CD4-positive, alpha-beta T cell treated with Interleukin-2 at 100 ng/mL for 4 hours (primary cell): ENCODE data around the gene WNT2.
"Not testable (repeated sequence)": the region's sequence is repeated elsewhere in the genome, so short reads cannot be mapped to it uniquely, and the experiment has no call there.

ENCODE experiments used
- DNase-seq: peaks from one replicate; pipeline ENCODE4 v3.0.0-alpha.2; 2020; ENCODE audit warnings: low spot score

WNT2 gene

DNA sequence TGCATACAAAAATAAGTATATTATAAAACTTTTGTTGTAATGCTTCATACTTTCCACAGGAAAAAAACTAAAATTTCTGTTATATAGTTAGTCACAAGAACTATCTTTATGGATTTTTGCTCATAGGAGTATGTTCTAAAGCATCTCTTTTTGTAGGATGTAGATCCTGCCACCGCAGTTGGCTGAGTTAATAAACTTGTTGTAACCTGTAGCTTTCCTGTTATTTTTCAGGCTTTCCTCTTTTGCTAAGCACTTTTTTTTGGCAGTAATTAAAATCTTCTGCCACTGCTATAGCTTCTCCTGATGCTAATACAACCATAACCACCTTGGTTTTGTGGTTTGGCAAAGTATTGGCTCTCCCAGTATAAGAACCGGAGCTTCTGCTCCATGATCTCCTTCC is 60.3 kb downstream of the WNT2 start:
- no peak for DNase-seq

DNA sequence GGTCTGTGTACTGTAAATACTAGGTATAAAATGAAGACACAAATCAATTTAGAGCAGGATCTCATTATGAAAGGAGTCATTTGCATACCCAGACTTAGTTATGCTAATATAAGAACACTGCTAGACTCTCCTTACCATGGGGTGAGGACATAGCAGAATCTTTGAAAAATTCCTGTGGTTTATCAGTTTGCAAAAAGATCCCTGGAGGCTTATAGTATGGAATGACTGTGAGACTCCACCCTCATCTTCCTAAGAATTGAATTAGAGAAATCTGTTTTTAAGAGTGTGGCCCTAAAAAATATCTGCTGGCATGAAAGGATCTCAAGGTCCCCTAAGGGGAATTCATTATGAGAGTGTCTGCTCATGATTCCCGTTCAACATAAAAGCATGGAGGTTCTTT is 63.2 kb downstream of the WNT2 start:
- no peak for DNase-seq

DNA sequence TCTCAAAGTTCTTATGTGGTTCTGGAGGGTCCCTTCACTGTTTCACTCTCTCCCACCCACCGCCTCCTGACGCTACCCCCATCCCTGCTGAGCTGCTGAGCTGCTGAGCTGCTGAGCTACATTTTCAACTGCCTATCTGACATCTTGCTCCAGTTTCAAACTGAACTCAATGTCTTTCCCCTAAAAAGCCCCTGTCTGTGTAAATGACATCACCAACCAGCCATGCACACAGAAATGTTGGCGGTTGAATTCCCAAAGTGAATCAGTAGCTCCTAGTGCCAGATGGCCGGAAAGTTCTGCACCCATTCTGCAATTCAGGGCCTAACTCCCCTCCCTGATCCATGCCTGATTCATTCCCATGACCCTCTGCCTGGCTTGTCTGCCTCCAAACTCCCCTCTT is 71.2 kb downstream of the WNT2 start:
- no peak for DNase-seq

DNA sequence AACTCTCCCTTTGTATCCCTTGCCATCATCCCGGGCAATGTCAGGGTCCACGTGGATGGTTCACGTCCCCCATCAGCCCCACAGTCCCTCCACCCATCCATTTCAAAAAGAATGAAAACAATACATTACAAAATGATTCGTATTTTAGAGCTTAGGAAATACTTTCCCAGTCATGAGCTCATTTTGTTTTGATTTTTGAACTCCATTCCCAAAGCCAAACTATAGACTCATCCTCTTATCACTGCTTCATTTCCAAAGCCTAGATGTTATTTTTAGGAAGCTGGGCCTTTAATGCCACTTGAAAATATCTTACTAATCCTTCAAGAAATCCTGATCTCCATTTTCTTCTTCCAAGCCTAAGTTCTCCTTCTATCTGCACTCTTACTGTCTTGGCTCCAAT is 72.1 kb downstream of the WNT2 start:
- DNase-seq, result no peak

DNA sequence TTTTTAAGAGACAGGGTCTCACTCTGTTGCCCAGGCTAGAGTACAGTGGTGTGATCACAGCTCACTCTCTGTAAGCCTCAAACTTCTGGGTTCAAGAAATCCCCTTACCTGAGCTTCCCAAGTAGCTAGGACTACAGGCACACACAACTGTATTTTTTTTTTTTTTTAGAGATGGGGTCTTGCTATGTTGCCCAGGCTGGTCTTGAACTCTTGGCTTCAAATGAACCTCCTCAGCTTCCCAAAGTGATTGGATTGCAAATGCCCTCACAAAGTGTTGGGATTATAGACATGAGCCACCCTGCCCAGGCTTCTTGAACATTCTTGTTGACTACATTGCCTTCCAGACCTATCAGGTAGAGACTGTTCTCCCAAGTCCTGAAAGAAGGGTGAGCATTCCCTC is 72.6 kb downstream of the WNT2 start:
- no peak for DNase-seq

DNA sequence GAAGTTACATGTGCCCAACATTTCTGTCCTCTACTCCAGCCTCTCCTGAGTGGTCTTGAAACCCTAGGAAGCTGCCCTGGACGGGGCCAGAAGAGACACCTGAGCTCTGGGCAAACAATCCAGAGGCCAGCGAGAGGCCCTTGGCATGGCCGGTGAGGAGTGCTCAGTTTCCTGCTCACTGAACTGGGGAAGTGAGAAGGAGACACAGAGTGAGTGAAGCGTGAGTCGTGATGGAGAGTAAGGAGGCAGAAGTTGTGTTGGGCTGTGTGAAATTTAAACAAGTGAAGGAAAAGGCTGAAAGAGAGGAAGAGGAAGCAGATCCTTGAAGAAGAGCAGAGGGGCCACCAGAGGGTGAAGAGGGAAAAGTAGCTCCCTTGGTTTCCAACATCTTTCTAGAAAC is 73.2 kb downstream of the WNT2 start:
- no peak for DNase-seq

DNA sequence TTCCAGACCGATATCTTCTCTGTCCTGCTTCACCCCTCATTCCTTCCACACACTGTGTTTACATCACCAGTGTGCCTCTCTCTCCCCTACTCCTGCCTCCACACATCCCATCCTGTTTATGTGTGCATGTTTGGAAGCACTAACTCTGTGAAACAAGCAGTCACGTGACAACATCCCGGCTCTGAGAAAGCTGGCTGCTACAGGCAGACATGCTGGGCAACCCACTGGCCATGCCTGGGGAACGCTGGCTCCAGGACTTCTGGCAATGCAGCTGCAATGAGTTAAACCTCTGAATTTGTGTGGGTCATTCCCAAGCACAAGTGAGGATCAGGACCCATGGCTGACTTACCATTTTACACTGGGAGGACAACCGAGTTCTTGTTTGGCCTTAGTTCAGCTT is 74.0 kb downstream of the WNT2 start:
- no peak for DNase-seq

DNA sequence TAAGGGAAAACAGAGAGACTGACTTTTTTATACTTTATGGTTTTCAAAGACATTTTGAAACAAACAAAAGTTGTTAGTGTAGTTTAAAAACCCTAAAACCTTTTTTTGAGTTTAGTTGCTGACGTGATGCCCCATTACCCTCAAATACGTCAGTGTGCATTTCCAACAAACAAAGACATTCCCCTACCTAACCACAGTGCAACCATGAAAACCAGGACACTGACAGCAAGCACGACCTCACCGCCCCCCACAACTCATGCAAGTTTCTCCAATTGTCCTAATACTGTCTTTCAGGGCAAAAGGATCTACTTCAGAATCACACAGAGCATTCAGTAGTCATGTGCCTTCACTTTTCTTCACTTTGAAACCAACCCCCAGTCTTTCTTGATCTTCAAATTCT is 75.0 kb downstream of the WNT2 start:
- no peak for DNase-seq

DNA sequence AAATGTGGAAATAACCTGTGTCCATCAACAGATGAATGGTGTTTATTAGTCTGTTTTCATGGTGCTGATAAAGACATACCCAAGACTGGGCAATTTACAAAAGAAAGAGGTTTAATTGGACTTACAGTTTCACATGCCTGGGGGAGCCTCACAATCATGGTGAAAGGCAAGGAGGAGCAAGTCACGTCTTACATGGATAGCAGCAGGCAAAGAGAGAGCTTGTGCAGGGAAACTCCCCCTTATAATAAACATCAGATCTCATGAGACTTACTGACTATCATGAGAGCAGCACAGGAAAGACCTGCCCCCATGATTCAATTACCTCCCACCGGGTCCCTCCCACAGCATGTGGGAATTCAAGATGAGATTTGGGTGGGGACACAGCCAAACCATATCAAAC is 77.2 kb downstream of the WNT2 start:
- DNase-seq, result not testable (repeated sequence)

DNA sequence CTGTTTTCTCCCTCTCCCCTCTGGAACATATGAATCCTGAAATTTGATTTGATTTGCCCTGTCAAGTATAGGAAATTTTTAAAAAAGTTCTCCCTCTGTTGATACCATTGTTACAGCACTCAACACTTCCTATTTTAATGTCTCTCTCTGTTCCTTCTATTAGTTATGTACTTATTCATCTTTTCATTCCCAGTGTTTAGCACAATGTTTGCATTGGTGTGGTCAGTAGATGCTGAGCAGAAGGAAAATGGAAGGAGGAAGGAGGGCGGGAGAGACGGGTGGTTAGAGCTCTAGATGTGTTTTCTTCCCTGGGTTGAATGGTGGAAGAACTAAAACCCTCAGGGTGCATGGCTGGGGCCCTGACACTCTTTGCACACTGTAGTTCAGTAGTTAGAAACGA is 79.5 kb downstream of the WNT2 start:
- DNase-seq, result no peak

DNA sequence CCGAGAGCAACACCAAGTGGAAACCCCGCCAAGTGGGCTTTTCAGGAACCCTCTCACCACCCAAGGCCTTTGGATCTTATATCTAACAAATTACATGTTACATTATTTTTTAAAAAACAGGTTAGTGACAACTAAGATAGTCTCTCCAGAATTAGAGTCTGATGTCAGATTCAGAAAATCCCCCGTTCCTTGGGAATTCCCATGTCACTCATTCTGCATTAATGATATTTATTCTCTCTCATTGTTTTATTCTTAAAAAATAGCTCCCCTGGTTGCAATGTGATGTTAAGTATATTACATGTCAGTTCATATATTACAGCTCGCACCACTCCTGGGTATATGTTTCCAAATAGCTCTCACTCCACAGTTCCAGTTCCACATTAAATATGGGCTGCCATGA is 81.8 kb downstream of the WNT2 start:
- DNase-seq, result no peak

DNA sequence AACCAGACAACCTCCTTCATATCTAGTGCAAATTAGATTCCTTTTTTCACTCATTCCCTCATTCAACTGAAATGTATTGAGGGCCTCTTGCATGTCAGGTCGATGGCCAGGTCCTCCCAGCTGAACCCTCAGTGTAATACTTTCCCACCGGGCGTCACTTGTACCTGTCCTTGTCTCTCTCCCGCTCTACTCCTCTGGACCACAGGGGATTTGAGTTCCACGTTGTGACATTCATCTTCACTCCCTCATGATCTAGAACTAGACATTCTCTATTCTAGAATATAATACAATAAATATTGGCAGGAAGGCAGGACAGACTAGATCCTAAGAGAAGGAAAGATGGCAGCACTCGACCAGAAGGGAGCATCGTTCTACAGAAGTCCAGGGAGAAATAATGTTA is 83.9 kb downstream of the WNT2 start:
- DNase-seq, result no peak

DNA sequence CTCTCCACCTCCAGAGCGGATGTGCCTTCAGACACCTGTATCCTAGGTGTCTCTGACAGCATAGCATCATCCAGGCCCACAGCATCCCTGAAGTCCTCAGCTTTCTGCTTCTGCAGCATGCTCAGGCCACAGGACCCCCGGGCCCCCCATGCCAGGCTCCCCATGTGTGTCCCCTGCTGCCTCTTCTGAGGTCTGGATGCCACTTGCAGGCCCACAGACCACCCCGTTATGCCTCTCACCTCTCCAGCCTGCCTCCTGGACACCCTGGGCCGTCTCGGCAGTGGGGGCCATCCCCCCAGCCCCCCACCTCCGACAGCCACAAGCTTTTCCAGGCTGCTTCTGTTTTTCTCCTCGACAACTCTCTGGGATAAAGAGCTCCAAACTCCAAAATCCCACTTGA is 84.4 kb downstream of the WNT2 start:
- no peak for DNase-seq

DNA sequence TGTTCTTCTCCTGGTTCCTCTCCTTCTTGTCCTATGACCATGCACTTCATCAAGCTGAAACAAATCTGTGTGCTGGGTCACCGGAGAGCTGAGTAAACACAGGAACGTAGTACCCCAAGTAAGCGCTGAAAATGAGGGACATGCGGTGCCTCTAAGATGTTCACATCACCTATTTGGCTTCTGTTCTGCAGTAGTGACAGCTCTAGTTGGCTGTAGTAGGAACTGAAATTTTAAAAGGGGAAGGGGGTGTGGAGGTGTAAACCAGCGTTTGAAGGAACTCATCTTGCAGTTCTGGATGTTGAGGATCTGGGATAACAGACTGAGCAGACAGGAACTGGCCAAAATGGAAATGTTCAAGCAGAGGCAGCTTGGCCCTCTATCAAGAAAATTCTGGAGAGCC is 85.2 kb downstream of the WNT2 start:
- no peak for DNase-seq

DNA sequence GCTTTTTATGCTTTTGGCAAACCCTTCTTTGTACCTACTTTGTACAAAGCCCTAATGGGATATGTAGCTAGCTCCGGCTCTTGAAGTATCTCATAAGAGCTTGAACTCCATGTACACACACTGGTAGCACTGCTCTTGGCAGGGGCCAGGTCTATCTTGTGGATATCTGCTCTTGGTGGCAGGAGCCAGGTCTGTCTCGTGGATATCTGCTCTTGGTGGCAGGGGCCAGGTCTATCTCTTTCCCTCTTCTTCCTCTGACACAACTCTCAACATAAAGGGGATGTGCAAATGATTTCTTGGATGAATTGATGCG is 91.9 kb downstream of the WNT2 start:
- DNase-seq, result no peak

DNA sequence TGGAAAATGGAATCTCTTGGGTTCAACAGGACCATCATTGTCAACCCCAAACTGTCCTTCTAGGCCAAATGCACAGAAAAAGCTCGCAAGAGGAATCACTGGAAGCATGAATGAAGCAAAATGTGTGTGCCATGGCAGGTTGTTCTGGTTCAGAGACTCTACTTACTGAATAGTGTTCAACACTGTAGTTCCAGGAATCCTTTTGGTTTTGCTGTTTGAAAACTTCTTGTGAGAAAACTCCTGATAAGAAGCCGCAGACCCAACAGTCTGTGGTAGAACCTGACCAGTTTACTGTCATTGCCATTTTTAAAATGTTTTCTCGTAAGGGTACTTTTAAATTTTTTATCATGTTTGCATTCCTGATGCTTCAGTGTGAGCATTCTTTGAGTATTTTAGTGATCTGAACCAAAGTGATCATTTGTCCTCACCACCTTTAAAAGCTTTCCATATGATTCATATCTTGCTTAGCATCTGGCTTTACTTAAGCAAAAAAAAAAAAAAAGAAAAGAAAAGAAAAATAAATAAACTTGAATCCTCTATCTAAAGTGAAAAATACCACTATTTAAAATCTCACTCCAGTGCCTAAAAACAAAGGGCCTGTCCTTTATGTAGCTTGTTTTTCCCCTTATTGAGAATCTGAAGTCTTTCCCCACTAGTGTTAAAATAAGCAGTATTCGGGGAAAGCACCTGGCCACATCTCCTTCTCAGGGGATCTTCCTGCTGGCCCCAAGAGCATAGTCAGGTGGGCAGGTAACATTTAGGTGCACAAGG is 92.4 kb downstream of the WNT2 start:
- no peak for DNase-seq

DNA sequence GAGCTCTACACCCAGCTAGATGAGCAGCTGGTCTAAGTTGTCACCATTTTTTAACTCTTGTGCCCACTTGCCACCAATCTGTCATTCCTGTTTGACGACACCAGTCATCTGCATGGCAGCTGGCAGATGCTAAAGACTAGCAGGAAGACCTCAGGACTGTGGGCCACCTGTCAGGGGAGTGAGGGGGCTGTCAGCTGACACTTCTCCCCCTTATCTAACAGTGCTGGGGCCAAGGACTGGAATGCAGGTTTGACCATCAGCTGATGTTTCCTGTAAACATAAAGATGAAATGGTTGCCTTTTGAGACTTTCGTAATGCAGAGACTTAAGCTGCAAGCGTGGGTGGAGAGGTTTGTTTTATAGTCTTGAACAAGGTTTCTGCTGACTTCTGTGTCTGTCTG is 93.5 kb downstream of the WNT2 start:
- DNase-seq, result no peak

DNA sequence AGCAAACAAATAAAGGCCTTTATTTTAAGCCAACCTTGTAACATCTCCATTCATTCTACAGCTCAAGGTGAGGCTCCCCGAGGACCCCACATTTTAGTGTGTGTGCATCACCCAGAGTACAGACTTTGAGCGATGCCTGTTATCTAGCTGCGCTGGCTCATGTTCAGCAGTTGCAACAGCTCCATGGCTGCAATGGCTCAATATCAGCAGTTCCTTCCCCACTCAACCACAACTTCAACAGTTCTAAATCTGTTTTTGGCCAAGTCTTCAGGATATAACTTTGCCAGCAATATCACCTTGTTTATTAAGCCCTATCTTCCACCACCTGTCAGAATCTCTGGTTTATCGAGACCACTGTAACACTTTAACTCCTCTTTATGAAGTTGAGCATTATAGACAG is 95.8 kb downstream of the WNT2 start:
- no peak for DNase-seq

DNA sequence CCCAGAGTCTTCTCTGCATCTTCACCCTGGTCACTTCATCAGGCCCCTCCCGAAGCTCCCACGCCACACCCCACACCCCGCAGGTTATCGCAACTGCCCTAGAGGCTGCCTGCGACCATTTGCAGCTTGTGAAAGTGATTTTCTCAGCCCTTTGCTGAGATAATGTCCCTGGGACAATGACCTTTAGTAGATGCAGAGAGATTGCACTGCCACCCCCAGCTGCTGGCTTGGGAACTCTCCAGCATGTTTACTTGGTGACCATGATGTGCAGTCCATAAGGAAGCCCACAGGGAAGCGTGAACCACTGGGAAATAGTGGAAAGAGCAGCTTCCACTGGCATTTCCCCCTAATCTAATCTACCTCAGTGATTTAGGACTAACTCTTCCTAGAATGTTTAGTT is 97.3 kb downstream of the WNT2 start:
- DNase-seq, result no peak
